ENCODE data around the gene FKBP4. TPM values are rescaled to one million over a fixed set of nuclear protein-coding genes. Genes with fewer than 3 reads are reported as not detected.

Gene FKBP4
- total and polyA plus RNA-seq, 9 of the 15 experiments (the other 6 are each of a cell fraction or from before 2014, with no cell fraction given), result 16.3 to 154 (median 90.1) TPM

DNA sequence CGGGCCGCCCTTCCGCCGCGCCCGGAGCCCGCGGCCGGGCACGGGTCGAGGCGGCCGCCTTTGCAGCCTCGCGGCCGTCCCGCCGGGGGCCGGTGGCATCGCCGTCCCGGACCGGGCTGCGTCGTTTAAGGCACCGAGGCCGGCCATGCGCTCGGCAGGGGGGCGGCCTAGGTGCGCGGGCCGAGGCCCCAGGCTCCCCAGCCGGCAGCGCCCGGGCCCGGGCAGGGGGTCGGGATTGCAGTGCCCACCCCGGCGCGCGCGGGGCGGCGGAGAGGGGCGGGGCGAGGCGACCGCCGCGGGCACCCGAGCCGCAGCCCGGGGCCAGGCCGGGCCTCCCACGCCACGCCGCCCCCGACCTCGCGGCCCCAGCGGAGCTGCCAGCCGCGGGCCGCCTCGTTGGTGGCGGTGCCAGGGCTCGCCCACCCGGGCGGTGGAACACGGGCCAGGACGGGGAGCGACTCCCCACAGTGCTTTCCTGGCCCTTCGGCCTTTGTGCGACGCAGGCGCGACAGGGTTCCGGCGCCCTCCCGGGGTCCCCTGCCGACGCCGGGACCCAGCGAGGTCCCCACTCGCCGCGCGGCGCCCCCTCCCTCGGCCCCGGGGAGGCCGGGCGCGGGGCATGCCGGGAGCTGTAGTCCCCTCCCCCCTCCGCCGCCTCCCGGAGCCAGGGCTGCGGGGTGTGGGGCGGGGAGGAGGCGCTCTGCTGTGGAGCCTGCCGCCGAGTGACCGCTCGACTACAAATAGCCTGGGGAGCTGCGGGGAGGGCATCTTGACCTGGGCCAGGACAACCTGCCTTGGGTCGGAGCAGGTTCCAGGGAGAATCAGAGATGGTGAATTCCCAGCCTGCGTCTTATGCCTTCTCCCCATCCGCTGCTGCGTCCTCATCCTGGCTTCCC, 769 bp downstream of the FKBP4 start (continued):
- TF ChIP-seq MED1 (CRISPR knock-in tag; IDR thresholded peaks at IDR 0.05; ENCODE audit: borderline replicate concordance), result no peak
- TF ChIP-seq, protein P1, sequence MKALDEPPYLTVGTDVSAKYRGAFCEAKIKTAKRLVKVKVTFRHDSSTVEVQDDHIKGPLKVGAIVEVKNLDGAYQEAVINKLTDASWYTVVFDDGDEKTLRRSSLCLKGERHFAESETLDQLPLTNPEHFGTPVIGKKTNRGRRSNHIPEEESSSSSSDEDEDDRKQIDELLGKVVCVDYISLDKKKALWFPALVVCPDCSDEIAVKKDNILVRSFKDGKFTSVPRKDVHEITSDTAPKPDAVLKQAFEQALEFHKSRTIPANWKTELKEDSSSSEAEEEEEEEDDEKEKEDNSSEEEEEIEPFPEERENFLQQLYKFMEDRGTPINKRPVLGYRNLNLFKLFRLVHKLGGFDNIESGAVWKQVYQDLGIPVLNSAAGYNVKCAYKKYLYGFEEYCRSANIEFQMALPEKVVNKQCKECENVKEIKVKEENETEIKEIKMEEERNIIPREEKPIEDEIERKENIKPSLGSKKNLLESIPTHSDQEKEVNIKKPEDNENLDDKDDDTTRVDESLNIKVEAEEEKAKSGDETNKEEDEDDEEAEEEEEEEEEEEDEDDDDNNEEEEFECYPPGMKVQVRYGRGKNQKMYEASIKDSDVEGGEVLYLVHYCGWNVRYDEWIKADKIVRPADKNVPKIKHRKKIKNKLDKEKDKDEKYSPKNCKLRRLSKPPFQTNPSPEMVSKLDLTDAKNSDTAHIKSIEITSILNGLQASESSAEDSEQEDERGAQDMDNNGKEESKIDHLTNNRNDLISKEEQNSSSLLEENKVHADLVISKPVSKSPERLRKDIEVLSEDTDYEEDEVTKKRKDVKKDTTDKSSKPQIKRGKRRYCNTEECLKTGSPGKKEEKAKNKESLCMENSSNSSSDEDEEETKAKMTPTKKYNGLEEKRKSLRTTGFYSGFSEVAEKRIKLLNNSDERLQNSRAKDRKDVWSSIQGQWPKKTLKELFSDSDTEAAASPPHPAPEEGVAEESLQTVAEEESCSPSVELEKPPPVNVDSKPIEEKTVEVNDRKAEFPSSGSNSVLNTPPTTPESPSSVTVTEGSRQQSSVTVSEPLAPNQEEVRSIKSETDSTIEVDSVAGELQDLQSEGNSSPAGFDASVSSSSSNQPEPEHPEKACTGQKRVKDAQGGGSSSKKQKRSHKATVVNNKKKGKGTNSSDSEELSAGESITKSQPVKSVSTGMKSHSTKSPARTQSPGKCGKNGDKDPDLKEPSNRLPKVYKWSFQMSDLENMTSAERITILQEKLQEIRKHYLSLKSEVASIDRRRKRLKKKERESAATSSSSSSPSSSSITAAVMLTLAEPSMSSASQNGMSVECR (CRISPR knock-in tag; IDR thresholded peaks at IDR 0.05), result 0 out of 2 replicates have a peak, but pooled peaks have one; percentile 28
- TF ChIP-seq RBM15 (IDR thresholded peaks at IDR 0.05; ENCODE audit: insufficient read depth, low read length), result no peak
- TF ChIP-seq ELF4 (CRISPR knock-in tag; IDR thresholded peaks at IDR 0.05), result no peak
- TF ChIP-seq ATF7 (IDR thresholded peaks at IDR 0.05), result no peak
- no peak for TF ChIP-seq CBX8 (IDR thresholded peaks at IDR 0.05; ENCODE audit: borderline replicate concordance, extremely low read depth, low read depth, low read length, poor library complexity, severe bottlenecking)
- TF ChIP-seq MAZ (CRISPR knock-in tag; conservative IDR thresholded peaks at IDR 0.05 in 1 of 2, IDR thresholded peaks at IDR 0.05 in 1 of 2), result peak; percentile 91 to 96
- TF ChIP-seq RFX1 (IDR thresholded peaks at IDR 0.05), result no peak
- TF ChIP-seq ETV1 (tag; conservative IDR thresholded peaks at IDR 0.05; ENCODE audit: low read depth), result no peak
- 0 out of 2 replicates have a peak, but pooled peaks have one; percentile 33 for TF ChIP-seq ETV5 (CRISPR knock-in tag; IDR thresholded peaks at IDR 0.05; ENCODE audit: low read depth)
- TF ChIP-seq SIX5 (IDR thresholded peaks at IDR 0.05; ENCODE audit: borderline replicate concordance in 1 of 2, insufficient read depth in 1 of 2, low read depth in 1 of 2, low read length in 2 of 2), result peak; percentile 11 to 18; a peak in 1 of 4 replicates
- TF ChIP-seq, protein P2, sequence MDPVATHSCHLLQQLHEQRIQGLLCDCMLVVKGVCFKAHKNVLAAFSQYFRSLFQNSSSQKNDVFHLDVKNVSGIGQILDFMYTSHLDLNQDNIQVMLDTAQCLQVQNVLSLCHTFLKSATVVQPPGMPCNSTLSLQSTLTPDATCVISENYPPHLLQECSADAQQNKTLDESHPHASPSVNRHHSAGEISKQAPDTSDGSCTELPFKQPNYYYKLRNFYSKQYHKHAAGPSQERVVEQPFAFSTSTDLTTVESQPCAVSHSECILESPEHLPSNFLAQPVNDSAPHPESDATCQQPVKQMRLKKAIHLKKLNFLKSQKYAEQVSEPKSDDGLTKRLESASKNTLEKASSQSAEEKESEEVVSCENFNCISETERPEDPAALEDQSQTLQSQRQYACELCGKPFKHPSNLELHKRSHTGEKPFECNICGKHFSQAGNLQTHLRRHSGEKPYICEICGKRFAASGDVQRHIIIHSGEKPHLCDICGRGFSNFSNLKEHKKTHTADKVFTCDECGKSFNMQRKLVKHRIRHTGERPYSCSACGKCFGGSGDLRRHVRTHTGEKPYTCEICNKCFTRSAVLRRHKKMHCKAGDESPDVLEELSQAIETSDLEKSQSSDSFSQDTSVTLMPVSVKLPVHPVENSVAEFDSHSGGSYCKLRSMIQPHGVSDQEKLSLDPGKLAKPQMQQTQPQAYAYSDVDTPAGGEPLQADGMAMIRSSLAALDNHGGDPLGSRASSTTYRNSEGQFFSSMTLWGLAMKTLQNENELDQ (CRISPR knock-in tag; IDR thresholded peaks at IDR 0.05; ENCODE audit: borderline replicate concordance), result no peak
- TF ChIP-seq EP400 (IDR thresholded peaks at IDR 0.05), result no peak
- peak in 1 of 2 experiments; percentile 30; a peak in 1 of 4 replicates for TF ChIP-seq SRF (CRISPR knock-in tag; IDR thresholded peaks at IDR 0.05)
- no peak for TF ChIP-seq GTF2E2 (tag; IDR thresholded peaks at IDR 0.05)
- no peak for TF ChIP-seq RBM14 (IDR thresholded peaks at IDR 0.05; ENCODE audit: borderline replicate concordance, insufficient read depth, low read depth, low read length)
- no peak for TF ChIP-seq NR2C2 (CRISPR knock-in tag; IDR thresholded peaks at IDR 0.05)
- TF ChIP-seq NR2C2 (tag; IDR thresholded peaks at IDR 0.05), result peak; percentile 36; the same call in 1 of the 2 replicates
- no peak for TF ChIP-seq GABPB1 (CRISPR knock-in tag; IDR thresholded peaks at IDR 0.05)
- TF ChIP-seq ZNF253 (CRISPR knock-in tag; conservative IDR thresholded peaks at IDR 0.05), result no peak
